Adrenal gland (tissue), 5 donors: Measurements from ENCODE around the gene HDAC4.

Experiments used
- POLR2A ChIP-seq, 2 donors: fragments of 450-650 bp; IDR thresholded peaks; one replicate each; pipeline ENCODE4 v1.6.1; 2017; ENCODE audit warnings: antibody characterized with exemption in 2 of 2, mild to moderate bottlenecking in 2 of 2, moderate library complexity in 1 of 2
- TF ChIP-seq, protein P1 (sequence below), 6 experiments: fragments of 450-650 bp in 4 of 6; fragments of 200-600 bp in 2 of 6; sonication (generic) in 1 of 6; IDR thresholded peaks; 1 replicate in 5 of 6; 2 replicates in 1 of 6; pipeline versions ENCODE4 v1.5.1 to v1.8.0; 2016 to 2021; ENCODE audit warnings: antibody characterized with exemption in 6 of 6, mild to moderate bottlenecking in 2 of 6, moderate library complexity in 1 of 6
- donor health status: DM: no; HTN: no; CAD: no.

DNA sequence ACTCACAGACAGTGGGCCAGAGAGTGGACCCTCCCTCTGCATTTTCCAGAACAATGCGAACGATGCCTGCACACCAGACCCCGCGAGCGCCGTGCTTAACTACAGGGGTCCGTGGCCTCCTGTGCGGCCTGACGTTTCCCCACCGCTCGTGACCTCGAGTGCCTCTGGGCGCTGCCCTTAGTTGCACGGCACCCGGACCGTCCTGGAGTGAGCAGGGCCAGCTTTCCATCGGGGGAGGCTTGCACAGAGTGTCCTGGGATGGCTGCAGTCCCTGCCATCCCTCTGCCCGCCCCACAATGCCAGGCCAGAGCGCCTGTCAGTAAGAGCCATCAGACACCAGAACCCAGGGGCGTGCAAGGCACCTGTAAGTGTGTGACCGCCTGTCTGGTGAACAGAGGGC lies 335.9 kb downstream of the HDAC4 start:
- TF ChIP-seq, protein P1, sequence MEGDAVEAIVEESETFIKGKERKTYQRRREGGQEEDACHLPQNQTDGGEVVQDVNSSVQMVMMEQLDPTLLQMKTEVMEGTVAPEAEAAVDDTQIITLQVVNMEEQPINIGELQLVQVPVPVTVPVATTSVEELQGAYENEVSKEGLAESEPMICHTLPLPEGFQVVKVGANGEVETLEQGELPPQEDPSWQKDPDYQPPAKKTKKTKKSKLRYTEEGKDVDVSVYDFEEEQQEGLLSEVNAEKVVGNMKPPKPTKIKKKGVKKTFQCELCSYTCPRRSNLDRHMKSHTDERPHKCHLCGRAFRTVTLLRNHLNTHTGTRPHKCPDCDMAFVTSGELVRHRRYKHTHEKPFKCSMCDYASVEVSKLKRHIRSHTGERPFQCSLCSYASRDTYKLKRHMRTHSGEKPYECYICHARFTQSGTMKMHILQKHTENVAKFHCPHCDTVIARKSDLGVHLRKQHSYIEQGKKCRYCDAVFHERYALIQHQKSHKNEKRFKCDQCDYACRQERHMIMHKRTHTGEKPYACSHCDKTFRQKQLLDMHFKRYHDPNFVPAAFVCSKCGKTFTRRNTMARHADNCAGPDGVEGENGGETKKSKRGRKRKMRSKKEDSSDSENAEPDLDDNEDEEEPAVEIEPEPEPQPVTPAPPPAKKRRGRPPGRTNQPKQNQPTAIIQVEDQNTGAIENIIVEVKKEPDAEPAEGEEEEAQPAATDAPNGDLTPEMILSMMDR (IDR thresholded peaks at IDR 0.05), result no peak
- TF ChIP-seq POLR2A (IDR thresholded peaks at IDR 0.05), result no peak
